MM.1S (cell line): ENCODE results near the gene GTPBP6.

Experiments used
- CTCF ChIP-seq: fragments of 300-600 bp; sonication (generic); IDR thresholded peaks from 2 replicates; pipeline ENCODE4 v1.5.1; 2016; ENCODE audit warnings: antibody characterized with exemption, low read length, mixed read lengths
- EZH2 ChIP-seq: fragments of 300-600 bp; sonication (generic); optimal IDR thresholded peaks from 2 replicates; pipeline ENCODE3; 2017; ENCODE audit warnings: low read depth, mild to moderate bottlenecking, antibody characterized with exemption, low read length, mixed read lengths

GRCh38 chrX:349196-349595 is 30.6 kb upstream of the GTPBP6 start:
- TF ChIP-seq CTCF: no peak
- TF ChIP-seq EZH2: no peak
